Breast epithelium (tissue), 3 donors: Measurements from ENCODE around the gene DDC.

Experiments used
- POLR2A ChIP-seq: fragments of 450-650 bp; IDR thresholded peaks from one replicate; pipeline ENCODE4 v1.6.1; 2016; ENCODE audit warnings: antibody characterized with exemption, mild to moderate bottlenecking, moderate library complexity
- POLR2AphosphoS5 ChIP-seq, 3 donors: sonication (generic); formaldehyde crosslinking; IDR thresholded peaks; one replicate each; pipeline ENCODE4 v1.6.1; 2017; ENCODE audit warnings: antibody characterized with exemption in 3 of 3
- TF ChIP-seq, protein P1 (sequence below), 3 donors: fragments of 450-650 bp; IDR thresholded peaks; one replicate each; pipeline ENCODE4 v1.5.1; 2016 to 2017; ENCODE audit warnings: antibody characterized with exemption in 3 of 3, mild to moderate bottlenecking in 3 of 3, moderate library complexity in 3 of 3

DNA sequence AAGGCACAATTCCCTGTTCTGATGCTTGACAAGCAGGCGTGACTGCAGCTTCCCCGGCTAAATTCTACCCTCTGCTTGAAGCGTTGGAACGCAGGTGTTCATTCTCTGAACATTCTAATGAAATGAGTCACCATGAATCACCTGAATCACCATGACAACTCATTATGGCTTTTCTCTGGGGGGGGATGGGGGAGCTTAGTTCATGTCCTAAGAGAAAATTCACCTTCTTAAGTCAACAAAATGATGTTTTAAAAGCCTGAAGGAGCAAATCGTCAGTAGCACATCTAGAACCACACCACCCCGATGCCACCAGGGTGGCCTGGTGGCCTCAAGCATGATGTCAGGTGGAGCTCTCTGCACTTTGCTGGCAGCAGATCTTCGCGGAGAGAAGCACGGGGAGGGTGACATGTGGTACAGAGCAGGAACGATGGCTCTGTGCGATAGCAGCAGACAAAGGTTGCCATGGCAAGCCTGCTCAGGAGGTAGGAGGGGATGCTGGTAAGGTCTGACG is 33.7 kb downstream of the DDC start:
- TF ChIP-seq, protein P1, sequence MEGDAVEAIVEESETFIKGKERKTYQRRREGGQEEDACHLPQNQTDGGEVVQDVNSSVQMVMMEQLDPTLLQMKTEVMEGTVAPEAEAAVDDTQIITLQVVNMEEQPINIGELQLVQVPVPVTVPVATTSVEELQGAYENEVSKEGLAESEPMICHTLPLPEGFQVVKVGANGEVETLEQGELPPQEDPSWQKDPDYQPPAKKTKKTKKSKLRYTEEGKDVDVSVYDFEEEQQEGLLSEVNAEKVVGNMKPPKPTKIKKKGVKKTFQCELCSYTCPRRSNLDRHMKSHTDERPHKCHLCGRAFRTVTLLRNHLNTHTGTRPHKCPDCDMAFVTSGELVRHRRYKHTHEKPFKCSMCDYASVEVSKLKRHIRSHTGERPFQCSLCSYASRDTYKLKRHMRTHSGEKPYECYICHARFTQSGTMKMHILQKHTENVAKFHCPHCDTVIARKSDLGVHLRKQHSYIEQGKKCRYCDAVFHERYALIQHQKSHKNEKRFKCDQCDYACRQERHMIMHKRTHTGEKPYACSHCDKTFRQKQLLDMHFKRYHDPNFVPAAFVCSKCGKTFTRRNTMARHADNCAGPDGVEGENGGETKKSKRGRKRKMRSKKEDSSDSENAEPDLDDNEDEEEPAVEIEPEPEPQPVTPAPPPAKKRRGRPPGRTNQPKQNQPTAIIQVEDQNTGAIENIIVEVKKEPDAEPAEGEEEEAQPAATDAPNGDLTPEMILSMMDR (IDR thresholded peaks at IDR 0.05), result no peak
- no peak for TF ChIP-seq POLR2A
- TF ChIP-seq POLR2AphosphoS5 (IDR thresholded peaks at IDR 0.05), result no peak
